Stimulated activated CD8-positive, alpha-beta memory T cell treated with anti-CD3 and anti-CD28 coated beads, Interleukin-4, amount 100 ng/mL, for 1 hour (primary cell): ENCODE data around the gene MACF1.

Experiments used
- DNase-seq, 2 donors: peaks; one replicate each; pipeline ENCODE4 v3.0.0-alpha.2; 2020; ENCODE audit warnings: low read depth in 2 of 2, low spot score in 1 of 2

MACF1 gene

DNA sequence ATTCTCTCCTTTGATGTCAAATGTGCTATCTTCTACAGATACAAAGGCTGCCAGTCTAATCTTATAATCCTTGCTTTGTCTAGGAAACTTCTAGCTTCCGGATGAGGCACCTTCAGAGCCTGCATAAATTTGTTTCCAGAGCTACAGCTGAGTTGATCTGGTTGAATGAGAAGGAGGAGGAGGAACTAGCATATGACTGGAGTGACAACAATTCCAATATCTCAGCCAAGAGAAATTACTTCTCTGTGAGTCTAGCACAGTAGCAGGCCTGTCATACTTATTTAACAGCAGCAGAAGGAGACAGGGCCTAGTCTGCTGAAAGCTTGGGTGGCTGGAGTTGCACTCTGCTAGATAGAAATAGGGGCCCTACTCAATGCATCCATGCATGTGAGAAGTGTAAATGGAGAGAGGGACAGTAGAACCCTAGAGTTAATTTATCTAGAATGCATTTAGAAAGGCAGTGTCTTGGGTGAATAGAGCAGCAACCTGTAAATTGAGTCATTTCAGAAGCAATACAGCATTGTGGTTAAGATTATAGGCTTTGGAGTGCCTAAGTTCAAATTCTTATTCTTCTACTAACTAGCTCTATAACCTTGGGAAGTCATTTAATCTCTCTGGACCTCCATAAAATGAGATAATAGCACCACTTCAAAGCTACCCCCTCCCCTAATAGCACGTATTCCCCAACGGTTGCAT, 89.0 kb downstream of the MACF1 start:
- DNase-seq, result no peak

DNA sequence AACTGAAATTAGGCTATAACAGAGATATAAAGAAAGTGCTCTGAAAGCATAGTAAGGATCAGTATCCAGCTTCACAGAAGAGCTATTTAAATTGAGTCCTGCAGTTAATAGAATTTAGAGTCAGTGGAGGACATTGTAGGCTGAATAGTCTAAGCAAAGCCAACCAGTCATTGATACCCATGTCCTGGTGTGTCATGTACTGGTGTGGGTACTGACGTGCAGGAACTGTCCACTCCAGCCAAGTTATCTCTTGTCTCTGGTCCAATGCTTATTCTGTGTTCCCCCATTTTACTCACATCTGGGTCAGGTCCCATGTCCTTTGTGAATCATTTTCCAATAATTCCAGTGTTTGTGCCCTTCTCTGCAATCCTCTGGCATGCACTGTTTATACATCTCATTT, 90.0 kb downstream of the MACF1 start:
- no peak for DNase-seq

DNA sequence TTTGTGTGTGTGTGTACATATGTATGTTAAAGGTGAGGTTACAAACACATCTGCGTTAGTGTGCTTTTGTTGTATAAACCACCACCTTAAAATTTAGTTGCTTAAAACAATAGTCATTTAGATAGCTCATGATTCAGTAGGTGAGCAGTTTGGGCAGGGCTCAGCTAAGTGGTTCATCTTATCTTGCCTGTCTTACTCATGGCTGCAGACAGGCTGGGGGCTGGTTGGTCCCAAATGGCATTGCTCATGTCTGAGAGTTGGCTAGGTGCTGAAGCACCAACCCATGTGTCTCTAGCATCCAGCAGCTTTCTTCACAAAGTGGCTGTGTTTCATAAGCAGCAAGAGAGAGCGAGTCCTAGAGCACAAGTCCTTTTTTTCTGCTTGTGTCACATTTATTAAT, 91.4 kb downstream of the MACF1 start:
- DNase-seq, result no peak

GRCh38 chr1:39297551-39297950, 93.1 kb downstream of the MACF1 start:
- DNase-seq, result no peak

- no peak for DNase-seq
These were observed 97.1 kb downstream of the MACF1 start for GRCh38 chr1:39301606-39302005.

DNA sequence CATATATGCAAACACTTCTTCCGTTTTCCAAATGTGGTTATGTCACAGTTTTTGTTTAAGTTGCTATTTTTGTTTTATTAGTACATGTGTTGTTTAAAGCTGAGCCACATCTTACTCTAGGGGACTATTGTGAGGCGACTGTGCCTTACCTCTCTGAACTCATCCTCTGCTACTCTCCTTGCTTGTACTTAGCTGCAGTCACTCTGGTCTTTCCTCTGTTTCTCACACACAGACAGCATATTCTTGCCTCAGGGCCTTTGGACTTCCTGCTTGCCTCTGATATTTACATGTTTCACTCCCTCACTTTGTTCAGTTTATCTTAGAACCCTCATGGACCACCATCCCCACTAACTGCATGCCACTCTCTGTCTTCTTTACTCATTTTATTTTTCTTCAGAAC, 101.1 kb downstream of the MACF1 start:
- no peak for DNase-seq

DNA sequence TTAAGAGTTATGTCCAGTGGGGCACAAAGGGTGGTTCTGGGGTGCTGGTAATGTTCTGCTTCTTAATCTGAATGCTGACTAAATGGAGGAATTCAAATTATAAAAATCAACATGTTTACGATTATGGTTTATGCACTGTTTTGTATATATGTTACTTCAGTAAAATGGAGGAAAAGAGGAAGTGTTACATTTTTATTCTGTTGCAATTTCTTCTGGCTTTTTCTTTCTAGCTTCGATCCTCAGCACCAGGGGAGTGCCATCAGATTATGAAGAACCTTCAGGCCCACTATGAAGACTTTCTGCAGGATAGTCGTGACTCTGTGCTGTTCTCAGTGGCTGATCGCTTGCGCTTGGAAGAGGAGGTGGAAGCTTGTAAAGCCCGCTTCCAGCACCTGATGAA, 105.5 kb downstream of the MACF1 start:
- DNase-seq, result no peak

- no peak for DNase-seq
These were observed 106.2 kb downstream of the MACF1 start for GRCh38 chr1:39310691-39311090.

- DNase-seq, result no peak
These were observed 112.6 kb downstream of the MACF1 start for GRCh38 chr1:39317111-39317510.

DNA sequence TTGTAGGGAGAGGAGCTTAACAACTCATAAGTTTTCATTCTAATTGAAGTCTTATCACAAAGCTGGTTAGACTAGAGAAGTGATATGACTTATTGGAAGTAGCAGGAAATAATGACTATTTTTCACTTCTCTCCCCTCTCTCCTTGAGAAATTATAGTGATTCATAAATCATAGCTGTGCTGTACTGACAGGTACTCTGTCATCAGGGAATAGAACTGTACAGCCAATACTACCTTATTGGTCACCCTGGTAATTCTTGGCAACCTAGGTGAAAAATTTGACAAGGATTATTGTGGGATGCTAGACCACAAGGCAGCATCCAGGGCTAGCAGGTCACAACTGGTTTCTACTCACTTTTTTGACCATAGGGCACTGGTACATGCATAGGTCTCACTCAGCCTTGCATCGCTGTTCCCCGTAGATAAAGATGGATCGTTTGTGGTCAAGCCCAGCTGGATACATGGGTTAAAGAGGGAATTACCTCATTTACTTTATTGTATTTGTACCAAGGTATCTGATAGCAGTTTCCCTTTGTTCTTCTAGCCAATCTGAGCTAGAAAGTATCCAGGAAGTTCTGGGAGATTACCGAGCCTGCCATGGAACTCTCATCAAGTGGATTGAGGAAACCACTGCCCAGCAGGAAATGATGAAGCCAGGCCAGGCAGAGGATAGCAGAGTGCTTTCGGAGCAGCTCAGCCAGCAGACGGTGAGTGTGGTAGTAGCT, 113.6 kb downstream of the MACF1 start:
- DNase-seq, result no peak

DNA sequence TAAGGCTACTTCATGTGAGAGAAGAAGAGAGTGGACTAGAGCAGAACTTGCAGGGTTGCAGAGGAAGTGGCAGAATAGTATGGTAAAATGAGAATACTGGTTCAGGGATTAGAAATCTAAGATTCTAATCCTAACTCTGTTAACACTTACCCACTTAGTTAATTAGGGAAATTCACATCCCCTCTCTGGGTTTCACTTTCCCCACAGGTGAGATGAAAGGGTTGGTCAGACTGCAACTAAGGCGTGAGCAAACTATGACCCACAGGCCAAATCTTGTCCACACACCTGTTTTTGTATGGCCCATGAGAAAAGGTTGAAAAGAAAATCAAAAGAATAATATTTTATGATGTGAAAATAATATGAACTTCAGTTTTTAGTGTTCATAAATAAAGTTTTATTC, 117.5 kb downstream of the MACF1 start:
- no peak for DNase-seq

- DNase-seq, result no peak
These were observed 117.9 kb downstream of the MACF1 start for GRCh38 chr1:39322431-39322830.

GRCh38 chr1:39324888-39325287, 120.4 kb downstream of the MACF1 start:
- DNase-seq, result no peak

GRCh38 chr1:39326836-39327235, 122.3 kb downstream of the MACF1 start:
- no peak for DNase-seq

GRCh38 chr1:39328095-39328494, 123.6 kb downstream of the MACF1 start:
- DNase-seq, result no peak

DNA sequence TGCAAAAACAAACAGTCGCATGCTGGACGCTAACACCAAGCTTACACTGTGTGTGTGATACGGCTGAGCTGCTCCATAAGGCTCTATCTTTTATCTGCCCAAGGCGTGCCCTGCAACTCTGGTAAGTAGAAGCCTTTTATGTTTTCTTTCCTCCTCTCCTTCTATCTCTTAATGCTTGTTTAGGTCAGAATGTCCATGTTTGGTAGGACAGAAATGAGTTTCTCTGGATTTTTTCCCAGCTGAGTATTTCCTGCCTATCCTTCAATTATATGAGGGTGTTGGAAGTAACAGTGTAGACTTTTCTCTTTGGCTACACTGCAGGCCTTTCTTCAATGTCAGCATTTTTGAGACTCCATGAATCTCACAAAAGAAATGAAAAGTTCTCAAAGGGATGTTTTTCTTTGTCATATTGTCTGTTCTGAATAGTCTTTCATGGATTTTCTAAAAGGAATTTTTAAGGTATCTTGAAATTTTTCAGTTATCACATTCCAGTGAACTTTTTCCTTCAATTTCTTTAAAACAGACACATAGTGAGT, 124.2 kb downstream of the MACF1 start:
- DNase-seq, result no peak

GRCh38 chr1:39331647-39332046, 127.2 kb downstream of the MACF1 start:
- DNase-seq, result no peak

- DNase-seq, result no peak
These were observed 127.8 kb downstream of the MACF1 start for GRCh38 chr1:39332291-39332690.

GRCh38 chr1:39332828-39333227, 128.3 kb downstream of the MACF1 start:
- no peak for DNase-seq

DNA sequence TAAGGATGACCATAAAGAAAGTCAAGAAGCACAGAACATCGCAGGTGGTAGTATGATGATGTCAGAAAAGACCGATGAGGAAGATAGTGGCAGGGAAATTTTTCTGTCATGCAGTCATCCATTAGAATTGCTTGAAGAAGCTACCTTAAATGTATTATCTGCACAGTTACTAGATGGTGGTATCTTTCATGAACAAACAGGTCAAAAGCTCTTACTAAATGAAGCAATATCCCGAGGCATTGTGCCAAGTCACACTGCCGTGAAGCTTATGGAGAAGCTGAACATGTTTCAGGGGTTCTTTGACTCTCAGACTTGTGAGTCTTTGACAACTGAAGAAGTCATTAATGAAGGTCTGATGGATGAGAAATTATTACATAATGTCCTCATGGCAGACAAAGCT, 128.8 kb downstream of the MACF1 start:
- no peak for DNase-seq

DNA sequence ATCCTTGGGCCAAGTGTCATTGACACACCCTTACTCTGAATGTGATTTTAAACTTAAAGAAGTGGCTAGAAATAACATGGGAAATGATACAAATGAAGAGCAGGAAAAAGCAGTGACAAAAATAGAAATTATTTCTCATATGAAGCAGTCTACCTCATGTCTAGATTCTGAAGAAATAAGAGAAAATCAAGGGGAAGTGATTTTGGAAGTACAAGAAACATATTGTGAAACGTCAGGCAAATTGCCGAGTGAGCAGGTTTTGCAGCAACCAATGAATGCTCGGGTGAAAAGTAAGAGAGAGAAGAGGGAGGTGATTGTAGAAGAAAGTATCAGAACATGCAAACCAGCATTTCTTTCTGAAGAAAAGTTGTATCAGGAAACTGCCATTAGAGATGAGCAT, 130.7 kb downstream of the MACF1 start:
- no peak for DNase-seq

DNA sequence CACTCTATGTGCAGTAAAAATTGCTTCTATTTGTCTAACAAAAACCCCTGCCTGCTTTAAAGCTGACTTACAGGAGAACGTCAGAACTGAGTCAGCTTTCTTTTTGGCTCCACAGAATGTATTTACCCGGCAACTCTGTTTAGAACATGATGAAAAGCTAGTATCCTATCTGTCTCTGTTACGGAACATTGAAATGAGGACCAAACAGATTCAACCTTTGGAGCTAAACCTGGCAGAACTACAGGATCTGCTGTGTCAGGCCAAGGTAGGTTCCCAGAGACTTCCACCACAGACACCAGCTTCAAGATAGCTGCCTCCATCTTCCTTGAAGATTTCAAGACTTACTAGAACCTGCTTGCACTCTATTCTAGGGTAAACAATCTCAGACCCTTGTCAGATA, 132.6 kb downstream of the MACF1 start:
- DNase-seq, result no peak

GRCh38 chr1:39342776-39343175, 138.3 kb downstream of the MACF1 start:
- DNase-seq, result no peak
